Stimulated activated CD8-positive, alpha-beta memory T cell treated with anti-CD3 and anti-CD28 coated beads, Interleukin-12 subunit alpha, Interleukin-12 subunit beta, amount 100 ng/mL, for 1 hour (primary cell): Measurements from ENCODE around the gene ST3GAL3.

Experiments
- DNase-seq: peaks from one replicate; pipeline ENCODE4 v3.0.0-alpha.2; 2020; ENCODE audit warnings: low read depth

ST3GAL3 gene

DNA sequence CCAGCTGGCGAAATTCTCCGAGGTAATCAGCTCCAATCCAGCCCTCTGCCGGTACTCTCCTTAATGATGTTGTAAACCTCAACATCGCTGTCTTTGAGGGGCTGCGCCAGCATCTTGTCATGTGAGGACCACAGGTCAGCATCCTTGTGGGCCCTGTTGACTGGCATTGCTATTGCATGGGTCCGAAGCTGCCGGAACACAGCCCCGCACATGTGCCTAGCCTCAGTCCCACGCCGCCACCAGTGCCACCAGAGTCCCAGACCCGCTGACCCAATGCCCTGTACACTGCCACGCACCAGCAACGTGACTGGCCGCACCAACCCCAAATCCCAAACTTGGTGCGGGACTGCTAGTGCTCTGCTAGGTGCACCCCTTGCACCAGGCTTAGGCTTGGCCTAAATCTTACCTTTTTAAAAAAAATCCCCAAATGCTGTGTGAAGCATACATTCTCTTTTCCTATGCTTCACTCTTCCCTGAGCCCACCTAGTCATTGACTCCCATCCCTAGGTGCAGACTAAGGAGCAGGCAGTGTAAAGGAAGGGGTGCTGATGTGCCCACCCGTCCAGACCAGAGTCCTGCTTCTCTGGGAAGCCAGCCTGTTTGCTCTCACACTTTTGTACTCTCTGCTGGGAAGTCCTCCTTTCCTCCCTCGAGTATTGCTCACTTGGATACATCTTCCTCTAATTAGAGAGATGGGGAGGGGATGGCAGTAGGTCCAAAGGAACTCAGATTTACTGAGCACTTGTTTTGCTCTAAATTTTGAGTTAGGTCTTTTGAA, 144.4 kb downstream of the ST3GAL3 start:
- no peak for DNase-seq

DNA sequence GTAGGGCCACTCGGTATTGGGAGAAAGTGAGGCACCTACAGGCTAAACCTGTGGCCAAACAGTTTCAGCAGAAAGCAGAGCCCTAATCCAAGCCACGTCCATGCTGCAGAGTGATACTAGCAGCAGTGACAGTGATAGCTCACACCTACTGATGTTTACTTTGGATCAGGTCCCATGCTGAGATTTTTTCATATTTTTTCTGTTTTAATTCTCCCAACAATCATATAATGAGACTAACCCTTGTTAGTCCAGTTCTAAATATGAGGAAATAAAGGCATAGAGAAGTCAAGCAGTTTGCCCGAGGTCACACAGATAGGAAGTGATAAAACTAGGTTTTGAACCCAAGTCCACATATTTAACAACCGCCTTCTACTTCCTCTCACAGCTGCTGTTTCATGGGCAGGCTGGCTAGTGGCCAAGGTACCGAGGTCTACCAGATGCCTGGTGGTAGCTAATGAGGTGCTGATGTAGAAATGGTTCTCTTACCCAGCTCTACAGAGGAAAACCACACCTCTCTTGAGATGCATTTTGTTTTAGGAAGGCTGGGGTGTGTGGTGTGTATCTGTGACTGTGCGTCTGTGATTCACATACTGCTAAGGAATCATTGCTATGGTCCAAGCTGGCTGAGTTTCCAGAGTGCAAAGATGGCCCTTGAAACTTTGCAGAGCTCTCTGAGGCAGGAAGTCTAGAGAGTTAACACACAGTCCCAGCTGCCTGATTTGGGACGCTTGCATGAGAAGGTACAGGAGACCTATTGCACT, 146.0 kb downstream of the ST3GAL3 start:
- DNase-seq, result no peak

DNA sequence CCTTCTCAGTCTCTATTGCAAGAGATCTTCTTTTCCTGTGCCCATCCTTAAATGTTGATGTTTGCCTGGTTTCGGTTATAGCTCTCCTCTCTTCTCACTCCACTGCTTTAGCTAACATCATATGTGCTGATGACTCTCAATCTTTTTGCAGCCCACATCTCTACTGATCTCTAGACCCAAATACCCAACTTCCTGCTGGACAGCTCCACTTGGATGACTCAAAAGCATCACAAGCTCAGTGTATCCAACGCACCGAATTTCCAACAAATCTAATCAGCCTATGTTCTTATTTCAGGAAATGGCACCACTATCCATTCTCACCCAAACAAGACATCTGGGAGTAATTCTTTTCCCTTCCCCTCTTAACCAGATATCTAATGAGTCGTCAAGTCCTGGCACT, 147.1 kb downstream of the ST3GAL3 start:
- no peak for DNase-seq

DNA sequence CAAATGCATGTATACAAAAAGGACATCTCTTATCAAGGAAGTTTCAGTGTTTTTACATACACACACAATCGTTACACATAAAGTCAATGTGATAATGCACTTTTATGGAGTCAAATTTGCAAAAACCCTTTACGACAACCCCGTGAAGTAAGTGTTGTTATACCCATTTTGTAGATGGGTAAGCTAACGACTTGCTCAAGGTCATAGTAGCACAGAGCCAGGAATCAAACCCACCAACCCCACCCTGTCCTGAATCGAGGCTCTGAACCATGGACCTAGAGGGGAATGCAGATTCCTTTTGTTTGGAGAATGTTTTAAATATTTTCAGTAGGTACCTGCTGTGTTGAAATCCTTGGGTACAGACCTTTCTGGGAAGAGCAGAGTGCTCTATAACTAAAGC, 148.9 kb downstream of the ST3GAL3 start:
- DNase-seq, result no peak

DNA sequence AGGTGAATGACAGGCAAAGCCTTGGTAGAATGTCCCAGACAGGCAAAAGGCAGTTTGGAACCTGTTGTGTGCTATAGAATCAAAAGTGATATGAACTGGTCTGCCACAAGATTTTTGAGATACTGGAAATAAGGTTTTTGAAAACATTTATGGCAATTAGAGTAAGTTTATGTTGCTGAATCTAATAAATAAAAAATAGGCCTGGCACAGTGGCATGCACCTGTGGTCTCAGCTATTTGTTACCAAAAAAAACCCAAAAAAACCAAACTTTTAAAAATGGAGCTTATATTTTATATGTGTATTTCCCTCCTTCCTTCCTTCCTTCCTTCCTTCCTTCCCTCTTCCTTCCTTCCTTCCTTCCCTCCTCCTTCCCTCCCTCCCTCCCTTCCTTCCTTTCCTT, 149.8 kb downstream of the ST3GAL3 start:
- no peak for DNase-seq

DNA sequence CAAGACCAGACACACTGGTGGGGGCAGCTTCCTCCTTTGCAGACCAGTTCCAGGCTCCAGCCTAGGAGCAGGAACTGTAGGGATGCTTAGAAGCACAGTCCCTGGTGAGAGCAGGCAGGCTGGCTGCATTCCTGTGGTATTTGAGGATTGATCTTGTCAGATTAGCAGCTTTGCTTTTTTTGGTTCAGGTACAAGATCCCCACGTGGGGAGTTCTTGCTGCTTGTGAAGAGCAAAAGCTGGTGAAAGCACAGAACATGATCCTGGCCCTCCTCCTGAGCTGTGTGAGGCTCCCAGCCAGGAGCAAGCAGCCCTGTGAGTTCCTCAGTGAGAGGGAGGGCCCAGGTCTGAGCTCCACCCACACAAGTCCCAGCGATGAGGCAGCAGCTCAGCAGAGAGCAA, 151.0 kb downstream of the ST3GAL3 start:
- no peak for DNase-seq

DNA sequence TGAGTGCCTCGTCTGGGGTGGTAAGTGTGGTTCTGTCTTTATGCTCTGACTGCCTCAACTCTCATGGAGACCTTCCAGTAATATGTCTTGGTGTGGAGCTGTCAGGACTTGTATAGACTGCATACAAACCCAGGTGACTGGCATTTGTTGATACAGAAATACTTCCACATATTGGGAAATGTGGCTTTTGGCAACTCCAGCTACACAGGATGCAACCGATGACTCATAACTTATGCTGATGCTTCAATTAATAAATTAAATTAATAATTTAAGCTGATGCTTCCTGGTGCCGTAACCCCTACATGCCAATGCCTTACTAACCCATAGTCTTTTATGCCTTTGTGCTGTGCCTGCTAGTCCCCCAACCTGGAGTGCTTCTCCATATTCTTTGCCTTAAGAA, 154.0 kb downstream of the ST3GAL3 start:
- no peak for DNase-seq

DNA sequence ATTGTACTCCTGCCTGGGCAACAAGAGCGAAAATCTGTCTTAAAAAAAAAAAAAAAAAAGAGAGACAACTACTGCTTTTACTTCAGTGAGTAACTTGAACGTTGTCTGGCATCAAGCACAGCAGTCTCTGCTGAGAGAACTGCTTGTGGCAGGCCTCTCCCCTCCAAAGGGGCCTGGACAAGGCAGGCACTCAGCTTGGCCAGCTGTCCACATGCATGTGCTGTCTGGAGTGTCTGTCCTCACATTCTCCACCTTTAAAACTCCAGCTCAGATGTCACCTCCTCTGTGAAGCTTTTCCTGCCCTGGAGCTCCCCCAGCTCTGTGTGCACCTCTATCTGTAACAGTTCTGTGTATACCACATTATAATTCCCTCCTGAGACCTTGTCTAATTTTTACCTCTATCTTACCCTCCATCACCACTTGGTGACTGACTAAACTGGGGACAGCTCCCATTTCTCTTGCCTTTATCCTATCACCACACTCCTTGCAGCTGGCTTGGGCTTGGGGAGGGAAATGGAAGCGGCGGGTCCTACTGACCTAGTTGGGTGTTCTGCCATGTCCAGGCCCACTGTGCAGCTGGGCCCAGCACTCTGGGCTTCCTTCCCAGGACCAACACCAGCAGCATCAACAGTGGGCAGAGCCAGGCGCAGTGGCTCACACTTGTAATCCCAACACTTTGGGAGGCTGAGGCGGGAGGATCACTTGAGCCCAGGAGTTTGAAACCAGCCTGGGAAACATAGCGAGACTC, 154.8 kb downstream of the ST3GAL3 start:
- no peak for DNase-seq

DNA sequence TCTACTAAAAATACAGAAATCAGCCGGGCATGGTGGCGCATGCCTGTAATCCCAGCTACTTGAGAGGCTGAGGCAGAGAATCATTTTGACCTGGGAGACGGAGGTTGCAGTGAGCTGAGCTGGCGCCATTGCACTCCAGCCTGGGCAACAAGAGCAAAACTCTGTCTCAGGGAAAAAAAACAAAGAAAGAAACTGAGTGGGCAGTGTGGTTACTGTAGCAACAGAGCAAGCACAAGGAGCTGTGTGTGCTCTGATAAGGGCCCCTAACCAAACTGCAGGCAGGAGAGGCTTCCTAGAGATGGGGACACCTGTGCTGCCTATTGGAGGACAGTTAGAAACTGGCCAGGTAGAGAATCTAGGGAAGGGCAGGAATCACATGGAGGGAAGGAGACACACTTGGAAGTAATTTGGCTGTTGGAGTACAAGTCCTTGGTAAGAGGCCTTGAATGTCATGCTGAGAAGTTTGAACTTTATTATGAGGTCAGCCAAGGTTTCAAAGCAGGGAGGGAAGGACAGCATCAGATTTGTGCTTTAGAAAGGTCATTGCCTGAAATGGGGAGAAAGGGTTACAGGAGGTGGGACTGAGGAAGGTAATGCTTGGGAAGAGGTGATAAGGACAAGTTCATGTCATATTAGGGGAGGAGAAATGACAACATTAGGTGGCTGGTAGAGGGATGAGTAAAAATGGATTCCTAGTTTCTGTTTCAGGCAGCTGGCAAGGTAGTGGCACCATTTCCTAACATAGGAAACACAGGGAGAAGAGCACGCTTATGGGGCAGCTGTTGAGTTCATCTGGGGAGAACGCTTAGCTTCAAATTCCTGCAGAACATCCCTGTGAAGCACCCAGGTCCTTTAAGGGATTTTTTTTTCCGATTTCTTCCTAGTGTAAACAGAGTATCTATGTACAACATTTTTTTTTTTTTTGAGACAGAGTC, 157.0 kb downstream of the ST3GAL3 start:
- DNase-seq, result no peak

DNA sequence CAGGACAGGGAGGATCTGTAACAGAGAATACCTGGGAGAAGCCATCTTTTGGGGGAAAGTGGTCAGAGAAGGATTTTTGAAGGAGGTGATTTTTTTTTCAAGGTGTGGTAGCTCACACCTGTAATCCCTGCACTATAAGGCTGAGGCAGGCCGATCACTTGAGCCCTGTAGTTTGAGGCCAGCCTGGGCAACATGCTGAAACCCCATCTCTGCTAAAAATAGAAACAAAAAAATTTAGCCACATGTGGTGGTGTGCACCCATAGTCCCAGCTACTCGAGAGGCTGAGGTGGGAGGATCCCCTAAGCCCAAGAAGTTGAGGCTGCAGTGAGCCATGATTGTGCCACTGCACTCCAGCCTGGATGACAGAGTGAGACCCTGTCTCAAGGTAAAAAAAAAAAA, 158.9 kb downstream of the ST3GAL3 start:
- no peak for DNase-seq

DNA sequence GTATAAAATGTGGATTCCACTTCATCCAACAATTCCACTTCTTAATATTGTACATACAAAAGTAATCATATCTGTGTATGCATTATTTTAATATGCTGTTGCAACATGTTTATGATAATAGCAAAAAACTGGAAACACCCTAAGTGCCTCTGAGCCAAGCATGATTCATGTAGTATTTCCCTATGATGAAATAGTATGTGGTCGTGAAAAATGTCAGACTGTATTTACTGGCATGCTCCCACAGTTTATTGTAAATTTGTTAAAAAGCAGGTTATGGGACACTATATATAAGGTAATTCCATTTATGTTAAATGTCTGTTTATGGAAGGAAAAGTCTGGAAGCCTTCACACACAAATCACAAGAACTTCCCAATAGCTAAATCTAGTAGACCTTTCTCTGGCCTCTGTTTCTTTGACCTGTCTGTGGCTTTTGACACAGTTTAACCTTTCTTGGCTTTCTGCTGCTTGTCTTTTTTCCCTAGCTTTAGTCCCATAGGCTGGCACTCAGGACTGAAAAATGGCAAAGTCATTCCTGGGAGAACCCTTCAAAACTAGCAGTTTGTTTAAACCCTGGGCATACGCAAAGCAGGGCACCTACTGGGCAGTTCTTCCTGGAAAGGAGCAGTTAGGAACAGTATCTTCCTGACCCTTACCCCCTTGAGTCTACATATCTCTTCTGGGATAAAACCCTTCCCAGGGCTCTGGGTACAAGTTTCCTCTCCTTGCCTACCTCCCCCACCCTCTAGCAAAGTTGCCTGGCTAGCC, 160.8 kb downstream of the ST3GAL3 start:
- no peak for DNase-seq

DNA sequence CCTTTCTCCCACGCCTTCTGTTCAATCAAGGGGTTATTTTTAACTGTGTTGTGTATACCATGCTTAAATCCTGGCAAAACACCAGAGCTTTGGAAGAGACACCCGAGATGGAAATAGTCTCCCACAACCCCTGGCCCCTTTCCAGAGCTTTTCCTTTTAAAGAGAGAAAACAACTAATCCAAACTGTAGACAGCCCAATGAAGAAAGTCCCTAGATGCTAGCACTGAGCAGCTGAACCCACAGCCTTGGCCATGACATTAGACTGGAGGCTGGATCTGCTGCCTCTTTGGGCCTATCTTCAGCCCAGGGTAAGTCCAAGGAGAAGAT, 161.4 kb downstream of the ST3GAL3 start:
- DNase-seq, result no peak

DNA sequence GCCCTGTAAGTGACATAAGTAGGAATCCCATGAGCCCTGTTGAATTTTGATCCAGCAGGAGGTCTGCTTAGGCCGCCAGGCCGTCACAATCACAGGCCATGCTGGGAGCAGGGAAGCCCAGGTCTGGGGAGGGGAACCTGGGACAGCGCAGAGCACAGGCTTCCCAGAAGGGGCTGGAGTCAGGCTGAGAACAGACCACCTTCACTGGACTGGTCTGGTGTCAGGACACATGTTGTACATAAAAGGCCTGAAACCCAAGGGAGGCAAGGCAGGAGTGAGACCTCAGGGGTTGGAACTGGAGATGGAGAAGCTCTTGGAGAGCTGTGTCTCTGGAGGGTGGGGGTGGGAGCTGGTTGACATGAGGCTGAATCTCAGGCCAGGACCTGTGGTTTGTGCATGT, 163.0 kb downstream of the ST3GAL3 start:
- no peak for DNase-seq

DNA sequence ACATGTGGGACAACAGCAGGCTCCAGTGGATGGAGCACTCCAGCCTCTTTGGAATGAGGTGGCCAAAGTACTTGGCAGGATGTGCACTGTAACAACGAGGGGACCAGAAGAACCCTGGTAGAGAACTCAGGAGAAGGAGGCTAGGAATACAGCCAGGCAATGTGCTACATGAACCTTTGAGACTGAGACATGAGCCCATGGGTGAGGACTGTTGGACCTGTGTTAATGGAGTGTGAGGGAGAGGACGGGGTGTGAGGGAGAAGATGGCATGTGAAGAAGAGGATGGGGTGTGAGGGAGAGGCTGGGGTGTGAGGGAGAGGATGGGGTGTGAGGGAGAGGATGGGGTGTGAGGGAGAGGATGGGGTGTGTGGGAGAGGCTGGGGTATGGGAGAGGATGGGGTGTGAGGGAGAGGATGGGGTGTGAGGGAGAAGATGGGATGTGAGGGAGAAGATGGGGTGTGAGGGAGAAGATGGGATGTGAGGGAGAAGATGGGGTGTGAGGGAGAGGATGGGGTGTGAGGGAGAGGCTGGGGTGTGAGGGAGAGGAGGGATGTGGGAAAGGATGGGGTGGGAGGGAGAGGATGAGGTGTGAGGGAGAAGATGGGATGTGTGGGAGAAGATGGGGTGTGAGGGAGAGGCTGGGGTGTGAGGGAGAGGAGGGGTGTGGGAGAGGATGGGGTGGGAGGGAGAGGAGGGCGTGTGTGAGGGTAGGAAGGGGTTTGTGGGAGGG, 164.0 kb downstream of the ST3GAL3 start:
- DNase-seq, result no peak

DNA sequence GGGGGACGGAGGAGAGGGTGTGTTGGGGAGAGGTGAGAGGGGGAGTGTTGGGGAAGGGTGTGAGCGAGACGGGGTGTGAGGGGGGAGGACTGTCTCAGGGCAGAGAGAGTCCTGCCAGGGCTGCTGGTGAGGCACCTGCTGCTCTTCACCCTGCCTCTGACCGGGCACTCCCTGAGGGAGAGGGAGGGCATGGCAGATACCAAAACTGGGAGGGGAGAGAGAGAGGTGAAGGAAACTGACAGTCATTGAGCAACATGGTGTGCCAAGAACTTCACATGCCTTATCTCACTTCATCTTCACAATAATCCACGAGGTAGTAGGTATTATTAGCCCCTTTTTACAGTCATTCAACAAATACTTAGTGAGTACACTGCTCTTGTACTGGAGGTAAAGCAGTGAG, 164.9 kb downstream of the ST3GAL3 start:
- no peak for DNase-seq

DNA sequence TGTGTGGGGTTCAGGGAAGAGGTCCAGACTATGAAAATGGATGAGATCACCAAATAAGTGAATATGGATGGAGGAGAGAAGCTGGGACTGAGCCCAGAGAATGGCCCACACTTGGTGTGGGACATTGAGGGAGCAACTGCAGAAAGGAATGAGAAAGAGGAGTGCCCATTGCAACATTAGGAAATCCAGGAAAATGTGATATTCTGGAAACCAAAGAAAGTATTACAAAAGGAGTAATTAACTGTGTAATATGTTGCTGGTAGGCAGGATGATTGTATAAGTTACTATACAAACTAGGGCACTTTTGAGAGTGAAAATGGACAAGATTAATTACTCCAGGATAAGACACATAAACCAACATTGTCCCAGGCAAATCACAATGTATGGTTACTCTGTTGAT, 166.5 kb downstream of the ST3GAL3 start:
- DNase-seq, result no peak

DNA sequence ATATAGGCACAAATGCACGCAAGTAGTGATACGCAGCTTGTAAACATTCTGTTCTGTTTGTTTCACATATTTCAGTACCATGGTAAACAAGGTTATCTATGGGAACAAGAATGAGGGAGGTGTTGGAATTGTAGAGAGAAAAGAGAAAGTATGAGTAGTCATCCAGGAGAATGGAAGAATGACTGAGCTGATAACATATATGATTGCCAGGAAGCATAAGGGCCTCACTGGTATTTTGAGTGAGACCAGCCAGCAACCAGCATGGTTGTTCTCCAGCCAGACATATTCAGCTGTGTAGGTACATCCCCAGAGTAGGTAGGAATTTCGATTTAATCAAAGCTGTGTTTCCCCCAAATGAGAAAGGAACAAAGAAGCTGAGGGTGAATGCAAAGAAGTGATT, 167.4 kb downstream of the ST3GAL3 start:
- no peak for DNase-seq

DNA sequence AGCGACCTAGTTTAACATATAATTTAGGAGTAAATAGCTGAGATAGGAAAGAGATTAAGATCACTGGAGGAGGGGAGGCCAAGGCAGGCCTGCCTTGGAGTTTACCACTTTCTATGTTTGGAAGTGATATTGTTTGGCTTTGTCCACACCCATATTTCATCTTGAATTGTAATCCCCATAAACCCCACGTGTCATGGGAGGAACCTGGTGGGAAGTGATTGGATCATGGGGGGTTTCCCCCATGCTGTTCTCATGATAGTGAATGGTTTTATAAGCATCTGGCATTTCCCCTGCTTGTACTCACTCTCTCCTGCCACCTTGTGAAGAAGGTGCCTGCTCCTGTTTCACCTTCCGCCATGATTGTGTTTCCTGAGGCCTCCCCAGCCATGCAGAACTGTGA, 168.0 kb downstream of the ST3GAL3 start:
- no peak for DNase-seq

DNA sequence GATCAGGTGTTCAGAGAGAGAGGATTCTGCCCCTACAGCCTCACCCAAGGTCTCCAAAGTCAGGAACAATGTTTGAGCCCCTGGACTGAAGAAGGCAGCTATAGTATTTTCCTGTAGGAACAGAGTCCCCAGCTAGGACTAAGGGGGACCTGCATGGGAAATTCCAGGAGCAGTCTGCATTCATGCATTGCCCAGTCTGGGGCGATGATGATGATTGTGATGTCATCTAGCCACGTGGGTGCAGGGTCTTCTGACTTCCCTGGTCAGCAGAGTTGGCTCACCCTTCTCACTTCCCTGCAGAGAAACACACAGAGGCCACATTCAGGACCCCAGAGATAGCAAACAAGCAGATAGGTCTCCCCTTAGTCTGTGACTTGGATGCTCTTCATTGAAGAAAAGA, 169.8 kb downstream of the ST3GAL3 start:
- DNase-seq, result no peak

DNA sequence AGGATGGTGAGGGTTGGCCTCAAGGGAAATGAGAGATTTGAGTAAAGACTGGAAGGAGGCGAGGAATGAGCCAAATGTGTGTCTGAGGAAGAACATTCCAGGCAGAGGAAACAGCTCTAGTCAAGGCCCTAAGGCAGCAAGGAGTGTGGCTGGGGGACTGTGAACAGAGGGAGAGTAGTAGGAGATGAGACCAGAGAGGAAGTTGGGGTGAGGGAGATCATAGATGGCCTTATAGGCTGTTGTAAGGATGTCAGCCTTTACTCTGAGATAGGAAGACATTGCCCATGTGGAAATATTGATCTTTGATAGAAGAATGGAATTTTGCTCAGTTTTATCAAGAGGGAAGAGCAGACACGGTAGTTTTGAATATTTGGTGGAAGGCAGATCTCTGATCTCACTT, 171.1 kb downstream of the ST3GAL3 start:
- no peak for DNase-seq

DNA sequence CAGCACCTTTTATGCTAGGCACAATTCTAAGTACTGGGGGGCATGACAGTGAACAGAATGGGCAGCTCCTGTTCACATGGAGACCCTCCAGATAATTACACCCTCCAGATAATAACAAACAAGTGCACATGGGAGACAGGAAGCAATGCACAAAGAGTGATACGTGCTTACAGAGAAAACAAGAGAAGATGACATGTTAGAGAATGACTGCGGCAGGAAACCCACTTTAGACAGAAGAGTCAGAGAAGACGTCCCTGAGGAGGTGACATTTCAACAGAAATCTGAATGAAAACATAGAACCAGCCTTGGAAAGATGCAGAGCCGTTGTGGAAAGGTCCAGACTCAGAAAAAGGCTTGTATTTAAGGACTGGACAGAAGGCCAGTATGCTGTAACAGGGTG, 171.5 kb downstream of the ST3GAL3 start:
- DNase-seq, result no peak
